NCI-H510A treated with DMSO at 0.1 percent for 48 hours (cell line): ENCODE results near the gene GLIS1.
"Not testable (repeated sequence)": the region's sequence is repeated elsewhere in the genome, so short reads cannot be mapped to it uniquely, and the experiment has no call there.

ENCODE experiments used
- DNase-seq: peaks from one replicate; lab custom pipeline; 2025; lab: John Stamatoyannopoulos, UW

Gene GLIS1

GRCh38 chr1:53739109-53739681 is at the start of gene GLIS1:
Gene GLIS1, minus strand, starts transcription at chr1:53739164. Its CDS starts 1,100 bp downstream, at chr1:53738064.
- DNase-seq: peak; percentile 75

DNA sequence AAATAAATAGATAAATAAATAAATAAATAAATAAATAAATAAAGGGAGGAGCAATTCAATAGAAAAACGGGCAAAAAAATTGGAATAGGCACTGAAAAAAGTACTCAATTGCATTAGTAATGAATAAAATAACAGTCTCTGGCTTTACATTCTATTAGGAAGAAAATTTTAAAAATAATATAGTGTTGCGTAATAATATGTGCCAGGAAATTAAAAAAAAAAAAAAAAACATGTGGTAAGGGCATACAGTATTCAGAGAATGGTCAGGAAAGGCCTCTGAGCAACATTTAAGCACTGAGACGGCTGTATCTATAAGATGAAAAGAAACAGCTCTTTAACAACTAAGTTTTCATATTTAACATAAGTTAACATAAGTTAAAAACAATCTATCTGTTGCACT is 48.7 kb upstream of the GLIS1 start:
- no peak for DNase-seq

DNA sequence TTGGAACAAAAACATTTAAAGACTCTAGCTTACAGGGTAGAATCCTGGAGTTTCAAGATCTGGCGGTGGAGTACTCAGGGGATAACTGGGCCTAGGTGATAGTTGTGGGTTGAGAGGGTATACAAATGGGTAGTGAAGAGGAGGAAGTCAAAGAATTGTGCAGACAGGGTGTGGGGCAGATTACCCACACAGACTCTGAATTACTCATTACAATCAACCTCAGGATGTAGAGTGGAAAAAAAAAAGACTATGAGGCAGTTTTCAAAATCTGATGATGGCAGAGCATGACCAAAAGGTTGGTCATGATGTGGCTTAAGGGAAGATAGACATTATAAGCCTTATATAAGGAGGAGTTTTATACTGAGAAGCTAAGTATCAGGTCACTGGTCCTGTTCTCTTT is 44.1 kb upstream of the GLIS1 start:
- DNase-seq: no peak

DNA sequence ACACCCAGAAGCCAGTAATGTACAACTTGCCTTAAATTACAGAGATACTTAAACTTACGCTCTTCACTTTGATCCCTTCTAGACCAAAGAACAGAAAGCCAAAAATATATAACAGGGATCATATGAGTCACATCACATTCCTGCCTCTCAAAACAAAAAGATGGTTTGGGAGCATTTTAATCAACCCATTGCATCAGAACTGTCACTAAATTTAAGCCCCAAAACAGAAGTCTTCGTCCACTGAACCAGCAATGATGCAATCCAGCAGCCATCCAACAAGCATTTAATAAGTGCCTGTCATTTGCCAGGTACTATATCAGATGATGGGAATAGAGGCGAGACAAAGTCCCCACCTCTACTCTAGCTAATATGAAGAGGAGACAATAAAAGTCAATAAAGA is 42.7 kb upstream of the GLIS1 start:
- no peak for DNase-seq

DNA sequence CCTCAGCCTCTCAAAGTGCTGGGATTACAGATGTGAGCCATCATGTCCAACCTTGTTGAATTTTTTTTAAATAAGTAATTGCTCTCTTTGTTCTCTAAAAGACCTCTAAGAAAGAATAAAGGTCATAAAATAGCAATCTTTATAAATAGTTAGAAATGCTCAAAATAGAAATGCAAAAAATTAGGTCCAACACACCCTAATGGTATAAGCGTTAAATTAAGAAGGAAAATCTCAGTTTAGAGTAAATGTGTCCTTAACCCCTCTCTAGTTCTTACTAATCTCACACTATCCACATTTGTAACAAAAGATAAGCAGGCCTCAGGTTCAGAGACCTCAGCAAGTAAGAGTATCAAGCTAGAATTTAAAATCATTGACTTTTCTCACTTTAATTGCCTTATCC is 38.3 kb upstream of the GLIS1 start:
- DNase-seq: no peak

DNA sequence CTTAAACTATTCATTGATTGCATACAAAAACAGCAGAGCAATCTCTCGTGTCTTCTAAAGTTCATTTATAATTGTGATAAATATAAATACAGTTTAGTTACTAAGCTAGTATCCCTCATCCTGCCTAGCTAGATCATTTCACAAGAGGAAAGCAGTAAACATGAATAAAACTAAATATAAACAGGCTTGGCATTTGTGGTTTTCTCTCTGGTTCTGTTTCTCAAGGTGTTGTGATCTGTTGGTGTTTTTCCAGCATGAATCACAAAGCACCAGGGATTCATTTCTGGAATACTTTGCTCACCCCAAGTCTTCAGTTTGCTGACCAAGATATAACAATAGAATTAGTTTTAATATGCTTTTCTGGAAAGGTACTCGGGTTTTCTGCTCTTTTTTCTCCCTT is 32.7 kb upstream of the GLIS1 start:
- DNase-seq: no peak

DNA sequence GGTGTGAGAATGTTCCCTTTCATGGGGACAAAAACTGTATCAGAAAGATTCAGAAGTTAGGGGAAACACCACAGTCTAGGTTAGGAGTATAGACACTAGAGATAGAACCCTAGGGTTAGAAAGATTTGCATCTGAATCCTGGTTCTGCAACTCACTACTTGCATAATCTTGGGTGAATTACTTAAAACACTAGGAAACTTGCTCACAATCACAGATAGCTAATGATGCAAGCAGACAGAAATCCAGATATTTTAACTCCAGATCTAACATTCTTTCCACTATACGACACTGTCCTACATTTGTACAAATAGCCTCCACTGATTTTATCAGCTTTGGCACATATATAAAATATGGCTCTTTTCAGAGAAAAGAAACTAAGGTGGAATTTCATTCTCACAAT is 30.8 kb upstream of the GLIS1 start:
- no peak for DNase-seq

- no peak for DNase-seq
Observed at GRCh38 chr1:53769184-53769583, 30.2 kb upstream of the GLIS1 start.

DNA sequence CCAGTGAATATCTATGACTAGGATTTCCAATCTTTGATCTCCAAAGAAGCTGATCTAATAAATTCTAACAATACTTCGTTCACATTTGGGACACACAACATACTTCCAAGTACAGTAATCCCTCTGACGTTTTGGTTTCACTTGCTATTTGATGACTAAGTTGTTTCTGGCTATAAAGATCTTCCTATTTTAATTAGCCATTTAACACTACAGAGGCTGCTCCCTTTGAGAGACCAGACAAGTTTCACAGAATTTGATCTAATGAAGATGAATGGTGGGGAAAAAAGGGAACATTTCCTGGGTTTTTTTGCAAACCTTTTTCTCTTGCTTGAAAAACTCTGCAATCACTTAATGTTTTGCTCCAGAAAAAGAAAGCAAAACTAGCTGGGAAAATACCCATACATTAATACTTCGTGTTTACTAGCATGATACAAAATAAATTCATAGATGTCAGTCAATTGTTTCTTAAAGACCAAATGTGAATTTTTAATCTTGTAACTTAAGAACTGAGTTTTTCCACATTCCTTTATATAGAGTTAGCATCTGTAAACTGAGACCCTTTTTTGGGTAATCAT is 28.0 kb upstream of the GLIS1 start:
- no peak for DNase-seq

DNA sequence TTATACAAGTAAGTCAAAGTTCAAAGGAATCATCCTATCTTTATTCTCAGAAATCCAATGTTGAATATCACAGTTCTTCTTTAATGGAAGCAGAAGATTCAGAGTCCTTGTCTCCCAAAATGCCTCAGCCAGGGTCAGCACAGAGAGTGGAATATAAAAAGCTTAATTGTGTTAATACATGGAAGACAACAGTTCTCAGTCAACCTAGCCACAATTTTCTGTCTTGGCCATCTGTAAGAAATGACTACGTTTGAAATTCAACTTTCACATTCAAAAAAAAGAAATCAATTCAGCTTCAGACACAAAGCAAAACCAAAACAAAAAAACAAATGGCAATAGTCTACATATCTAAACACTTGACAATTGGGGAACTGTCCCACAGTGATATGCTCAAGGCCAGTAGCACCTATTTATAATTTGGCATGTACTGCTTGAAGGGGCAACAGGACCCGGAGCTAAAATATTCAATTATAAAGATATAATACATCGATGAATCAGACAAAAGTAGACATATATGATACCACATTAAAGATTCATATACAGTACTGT is 27.3 kb upstream of the GLIS1 start:
- no peak for DNase-seq

DNA sequence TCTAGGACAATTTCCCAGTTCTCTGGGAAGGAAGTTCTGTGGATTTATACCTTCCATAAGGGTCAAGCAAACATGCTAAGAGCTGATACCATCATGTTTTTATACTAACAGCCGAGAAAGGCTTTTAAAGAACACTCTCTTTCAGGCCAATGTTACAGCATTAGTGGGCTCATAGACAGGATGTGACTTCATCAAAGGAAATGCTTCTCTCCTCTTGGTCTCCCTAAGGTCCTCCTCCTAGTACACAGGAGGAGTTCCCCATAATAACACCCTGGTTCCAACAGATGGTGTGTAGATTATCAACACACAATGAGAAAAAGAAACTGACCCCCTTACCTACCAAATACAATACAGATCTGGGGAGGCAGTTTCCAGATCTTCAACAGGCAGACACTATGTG is 26.7 kb upstream of the GLIS1 start:
- no peak for DNase-seq

- DNase-seq: no peak
Observed at GRCh38 chr1:53763911-53764310, 24.9 kb upstream of the GLIS1 start.

DNA sequence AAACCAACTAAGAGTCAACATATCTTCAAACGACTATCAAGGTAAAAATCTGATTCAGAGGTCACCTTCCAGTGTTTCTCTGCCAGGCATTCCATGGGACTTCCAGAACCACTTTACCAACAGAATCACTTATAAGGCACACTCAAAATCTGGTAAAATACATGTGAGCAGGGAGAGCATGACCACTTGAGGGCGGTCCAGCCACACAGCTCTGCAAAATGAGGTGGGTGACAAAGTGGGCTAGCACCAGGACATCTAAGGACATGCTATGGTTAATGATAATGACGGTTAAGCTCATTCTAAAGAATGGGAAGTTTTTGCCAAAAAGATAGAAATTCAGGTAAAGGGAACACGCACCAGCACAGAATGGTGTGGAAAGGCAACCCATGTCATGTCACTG is 24.5 kb upstream of the GLIS1 start:
- no peak for DNase-seq

DNA sequence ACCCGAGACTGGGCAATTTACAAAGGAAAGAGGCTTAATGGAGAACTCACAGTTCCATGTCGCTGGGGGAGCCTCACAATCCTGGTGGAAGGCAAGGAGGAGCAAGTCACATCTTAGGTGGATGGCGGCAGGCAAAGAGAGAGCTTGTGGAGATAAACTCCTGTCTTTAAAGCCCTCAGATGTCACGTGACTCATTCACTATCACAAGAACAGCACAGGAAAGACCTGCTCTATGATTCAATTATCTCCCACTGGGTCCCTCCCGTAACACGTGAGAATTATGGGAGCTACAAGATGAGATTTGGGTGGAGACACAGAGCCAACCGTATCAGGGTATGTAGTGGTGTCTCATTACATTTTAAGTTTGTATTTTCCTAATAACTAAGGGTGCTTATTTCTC is 21.5 kb upstream of the GLIS1 start:
- DNase-seq: not testable (repeated sequence)

- DNase-seq: no peak
Observed at GRCh38 chr1:53755874-53756273, 16.9 kb upstream of the GLIS1 start.

- DNase-seq: peak; percentile 62
Observed at GRCh38 chr1:53754484-53755312, 15.7 kb upstream of the GLIS1 start.

GRCh38 chr1:53752281-53752680 is 13.3 kb upstream of the GLIS1 start:
- DNase-seq: no peak

DNA sequence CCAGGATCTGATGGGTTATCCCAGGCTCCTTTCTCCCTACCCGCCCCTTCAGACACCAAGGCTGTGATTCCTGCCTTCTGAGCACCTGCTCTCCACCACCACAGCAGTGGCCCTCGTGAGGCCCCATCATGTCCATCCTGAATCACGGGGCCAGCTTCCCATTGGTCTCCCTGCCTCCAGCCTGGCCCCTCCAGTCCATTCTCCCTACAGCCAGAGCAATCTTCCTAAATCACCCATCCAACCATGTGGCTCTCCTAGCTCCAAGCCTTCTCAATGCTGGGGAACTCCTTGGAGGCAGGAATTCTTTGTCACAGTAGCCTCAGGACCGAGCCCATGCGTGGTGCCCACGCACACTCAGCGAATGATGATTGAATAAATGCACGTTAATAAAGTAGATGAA is 8.9 kb upstream of the GLIS1 start:
- DNase-seq: no peak

GRCh38 chr1:53740621-53741105 is 1.7 kb upstream of the GLIS1 start:
- no peak for DNase-seq

GRCh38 chr1:53738205-53739108 is 507 bp downstream of the GLIS1 start:
- no peak for DNase-seq

GRCh38 chr1:53737648-53738204 is 1.2 kb downstream of the GLIS1 start:
- DNase-seq: no peak

DNA sequence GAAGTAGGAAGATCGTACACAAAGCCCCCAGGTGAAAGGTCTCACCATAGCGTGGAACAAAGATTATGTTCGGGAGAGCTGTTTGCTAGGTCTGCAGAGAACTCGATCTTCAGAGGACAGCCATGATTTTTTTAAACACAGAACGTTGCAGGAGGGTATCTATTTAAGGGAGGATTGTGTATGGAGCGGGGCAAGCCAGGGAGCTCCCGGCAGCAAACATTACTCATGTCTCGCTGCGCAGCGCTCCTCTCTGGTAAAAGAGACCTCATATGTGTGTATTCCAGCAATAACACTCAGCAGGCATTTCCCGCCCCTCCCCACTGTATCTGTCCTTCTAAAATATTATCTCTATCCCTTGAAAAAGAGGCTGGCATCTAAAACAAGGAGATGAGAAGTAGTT is 2.7 kb downstream of the GLIS1 start:
- no peak for DNase-seq
